GM12892 (cell line): ENCODE measurements around the gene PRIMPOL. TPM values are rescaled to one million over a fixed set of nuclear protein-coding genes. Genes with fewer than 3 reads are reported as not detected.
"Not testable (repeated sequence)": the region's sequence is repeated elsewhere in the genome, so short reads cannot be mapped to it uniquely, and the experiment has no call there.

Experiments
- DNase-seq: peaks from one replicate; pipeline ENCODE4 v3.0.0; 2011; ENCODE audit not compliant: insufficient read length
- FAIRE-seq: peaks from 2 replicates; lab custom pipeline; 2011; peaks lifted over from hg19 to GRCh38; lab: Jason Lieb, UNC
- POLR2A ChIP-seq: IDR thresholded peaks from 2 replicates; pipeline ENCODE4 v1.6.1; 2011; ENCODE audit warnings: low read depth, low read length, control low read depth
- POLR2AphosphoS5 ChIP-seq: IDR thresholded peaks from 2 replicates; pipeline ENCODE4 v1.6.1; 2011; ENCODE audit warnings: low read depth, low read length, control low read depth
- TAF1 ChIP-seq: IDR thresholded peaks from 2 replicates; pipeline ENCODE4 v1.6.1; 2011; ENCODE audit warnings: low read depth, mild to moderate bottlenecking, control low read depth, low read length, borderline replicate concordance
- polyA plus RNA-seq: library from polyadenylated mRNA; unstranded; fragments of >200 nt; gene quantifications from one replicate; pipeline ENCODE4 v1.2.1, GENCODE V29; 2012; ENCODE audit warnings: missing spikeins, inconsistent platforms; ENCODE audit not compliant: missing spikeins

PRIMPOL gene, protein sequence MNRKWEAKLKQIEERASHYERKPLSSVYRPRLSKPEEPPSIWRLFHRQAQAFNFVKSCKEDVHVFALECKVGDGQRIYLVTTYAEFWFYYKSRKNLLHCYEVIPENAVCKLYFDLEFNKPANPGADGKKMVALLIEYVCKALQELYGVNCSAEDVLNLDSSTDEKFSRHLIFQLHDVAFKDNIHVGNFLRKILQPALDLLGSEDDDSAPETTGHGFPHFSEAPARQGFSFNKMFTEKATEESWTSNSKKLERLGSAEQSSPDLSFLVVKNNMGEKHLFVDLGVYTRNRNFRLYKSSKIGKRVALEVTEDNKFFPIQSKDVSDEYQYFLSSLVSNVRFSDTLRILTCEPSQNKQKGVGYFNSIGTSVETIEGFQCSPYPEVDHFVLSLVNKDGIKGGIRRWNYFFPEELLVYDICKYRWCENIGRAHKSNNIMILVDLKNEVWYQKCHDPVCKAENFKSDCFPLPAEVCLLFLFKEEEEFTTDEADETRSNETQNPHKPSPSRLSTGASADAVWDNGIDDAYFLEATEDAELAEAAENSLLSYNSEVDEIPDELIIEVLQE
- 15.6 TPM for polyA plus RNA-seq

DNA sequence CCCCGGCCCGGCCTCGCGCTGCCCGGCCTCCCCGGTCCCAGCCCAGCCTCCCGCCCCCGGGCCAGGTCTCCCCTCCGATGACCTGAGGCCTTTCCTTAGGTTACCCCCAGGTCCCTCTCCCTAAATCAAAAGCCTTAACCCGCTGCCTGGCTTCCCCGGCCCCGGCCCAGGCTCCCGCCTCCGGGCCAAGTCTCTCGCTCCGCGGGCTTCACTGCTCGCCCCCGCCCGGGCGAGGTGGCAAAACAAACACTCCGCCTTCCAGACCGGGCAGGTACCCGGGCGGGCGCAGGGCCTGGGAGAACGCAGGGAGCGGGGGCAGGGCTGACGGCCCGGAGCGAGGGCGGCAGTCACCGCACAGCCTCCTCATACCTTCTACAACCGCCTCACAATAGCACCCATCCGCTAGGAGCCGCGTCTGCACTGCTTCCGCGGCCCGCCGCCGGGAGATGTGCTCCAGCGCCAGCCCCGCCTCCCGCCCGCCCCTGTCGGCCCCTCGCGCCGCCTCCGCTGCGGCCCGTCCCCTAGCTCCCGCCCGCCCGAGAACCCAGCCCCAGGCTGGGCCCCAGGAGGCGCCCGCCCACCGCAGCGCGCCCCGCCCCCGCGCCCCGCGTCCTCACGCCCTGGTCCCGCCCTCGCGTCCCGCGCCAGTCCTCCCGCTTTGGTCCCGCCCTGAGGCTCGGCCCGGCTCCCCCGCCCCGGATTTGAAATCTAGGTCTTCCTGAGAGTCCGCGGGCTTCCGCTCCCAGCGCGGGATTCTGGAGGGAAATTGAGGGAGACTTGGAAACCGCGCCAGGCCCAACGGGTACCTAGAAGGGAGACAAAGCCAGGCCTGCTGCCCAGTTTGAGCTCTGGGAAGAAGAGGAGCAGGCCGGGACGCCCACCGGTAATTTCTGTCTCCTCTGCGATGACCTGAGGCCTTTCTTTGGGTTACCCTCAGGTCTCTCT lies at the start of gene PRIMPOL, which contains the start of gene CASP3:
Gene PRIMPOL, plus strand, starts transcription at position 713 of the 945 bp plus-strand sequence. CDS start 7,403 bp downstream, outside the sequence.
Gene CASP3, minus strand, starts transcription at position 422 of the 945 bp plus-strand sequence. CDS start 10,994 bp downstream, outside the sequence.
- TF ChIP-seq POLR2A (peak; percentile 96), TAF1 (peak; percentile 95), POLR2AphosphoS5 (peak; percentile 94)
- DNase-seq (peak; percentile 69), FAIRE-seq (peak; percentile 95)

DNA sequence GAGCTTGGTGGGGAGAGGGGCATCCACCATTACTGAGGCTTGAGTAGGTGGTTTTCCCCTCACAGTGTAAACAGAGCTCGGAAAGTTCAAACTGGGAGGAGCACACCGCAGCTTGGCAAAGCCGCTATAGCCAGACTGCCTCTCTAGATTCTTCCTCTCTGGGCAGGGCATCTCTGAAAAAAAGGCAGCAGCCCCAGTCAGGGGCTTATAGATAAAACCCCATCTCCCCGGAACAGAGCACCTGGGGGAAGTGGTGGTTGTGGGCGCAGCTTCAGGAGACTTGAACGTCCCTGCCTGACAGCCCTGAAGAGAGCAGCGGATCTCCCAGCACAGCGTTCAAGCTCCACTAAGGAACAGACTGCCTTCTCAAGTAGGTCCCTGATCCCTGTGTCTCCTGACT lies 48.6 kb upstream of the PRIMPOL start:
- DNase-seq, FAIRE-seq: not testable (repeated sequence)

DNA sequence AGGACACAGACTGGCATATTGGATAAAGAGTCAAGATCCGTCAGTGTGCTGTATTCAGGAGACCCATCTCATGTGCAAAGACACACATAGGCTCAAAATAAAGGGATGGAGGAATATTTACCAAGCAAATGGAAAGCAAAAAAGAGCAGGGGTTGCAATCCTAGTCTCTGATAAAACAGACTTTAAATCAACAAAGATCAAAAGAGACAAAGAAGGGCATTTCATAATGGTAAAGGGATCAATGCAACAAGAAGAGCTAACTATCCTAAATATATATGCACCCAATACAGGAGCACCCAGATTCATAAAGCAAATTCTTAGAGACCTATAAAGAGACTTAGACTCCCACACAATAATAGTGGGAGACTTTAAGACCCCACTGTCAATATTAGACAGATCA lies 46.7 kb upstream of the PRIMPOL start:
- not testable (repeated sequence) for DNase-seq, FAIRE-seq

DNA sequence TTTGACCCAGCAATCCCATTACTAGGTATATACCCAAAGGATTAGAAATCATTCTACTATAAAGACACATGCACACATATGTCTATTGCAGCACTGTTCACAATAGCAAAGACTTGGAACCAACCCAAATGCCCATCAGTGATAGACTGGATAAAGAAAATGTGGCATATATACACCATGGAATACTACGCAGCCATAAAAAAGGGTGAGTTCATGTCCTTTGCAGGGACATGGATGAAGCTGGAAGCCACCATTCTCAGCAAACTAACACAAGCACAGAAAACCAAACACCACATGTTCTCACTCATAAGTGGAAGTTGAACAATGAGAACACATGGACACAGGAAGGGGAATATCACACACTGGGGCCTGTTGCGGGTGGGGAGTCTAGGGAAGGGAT lies 42.1 kb upstream of the PRIMPOL start:
- not testable (repeated sequence) for DNase-seq, FAIRE-seq

DNA sequence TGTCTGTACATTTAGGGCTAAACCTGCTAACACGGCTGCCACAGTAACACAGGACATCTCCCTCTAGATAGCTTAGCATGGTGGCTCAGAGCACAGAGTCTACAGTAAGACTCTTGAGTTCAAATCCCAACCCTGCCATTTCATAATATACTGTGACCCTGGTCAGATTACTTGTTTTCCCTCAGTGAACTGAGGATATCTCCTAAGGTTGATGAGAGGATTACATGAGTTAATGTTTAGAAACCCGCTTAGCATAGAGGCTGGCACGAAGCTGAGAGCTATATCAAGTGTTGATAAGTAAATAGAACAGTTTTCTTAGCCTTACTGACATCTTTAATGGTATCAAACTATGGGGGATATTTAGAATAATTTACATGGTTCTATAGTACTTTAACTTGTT lies 37.5 kb upstream of the PRIMPOL start:
- DNase-seq = no peak
- no peak for FAIRE-seq
- no peak for TF ChIP-seq POLR2AphosphoS5
- TF ChIP-seq POLR2A = no peak
- TF ChIP-seq TAF1 = no peak

DNA sequence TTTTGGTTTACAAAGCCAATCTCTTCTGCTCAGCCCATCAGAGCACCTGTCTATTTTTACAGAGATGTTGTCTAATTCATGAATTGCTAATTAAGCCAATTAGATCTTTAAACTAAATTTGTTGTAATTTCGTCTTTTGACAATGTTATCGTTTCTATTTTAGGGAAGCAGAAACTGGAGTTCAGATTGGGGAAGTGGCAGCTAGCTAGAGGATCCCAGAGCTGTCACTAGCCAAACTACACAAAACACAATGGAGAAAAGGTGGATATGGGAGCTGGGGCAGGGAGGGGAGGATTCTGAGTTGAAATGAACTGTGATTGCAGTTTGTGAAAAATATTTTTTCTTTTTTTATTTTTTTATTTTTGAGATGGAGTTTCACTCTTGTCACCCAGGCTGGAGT lies 36.1 kb upstream of the PRIMPOL start:
- FAIRE-seq = no peak

DNA sequence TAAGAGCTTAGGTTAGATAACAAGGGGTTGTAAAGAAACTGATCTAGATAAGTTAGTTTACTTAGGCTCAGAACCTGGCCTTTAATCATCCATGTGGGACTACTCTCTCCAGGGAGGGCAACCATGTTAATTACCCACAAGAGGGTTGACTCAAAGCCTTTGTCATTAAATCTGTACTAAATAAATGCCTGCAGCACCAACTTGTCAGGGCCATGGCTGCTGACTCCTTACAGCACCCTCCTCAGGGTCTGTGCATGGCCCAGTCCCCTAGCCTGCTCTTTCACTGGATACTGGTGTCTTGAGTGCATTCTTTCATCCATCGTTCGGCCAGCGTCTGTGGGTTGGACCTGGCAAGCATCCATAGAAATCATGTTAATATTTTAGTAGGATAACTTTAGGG lies 35.0 kb upstream of the PRIMPOL start:
- TF ChIP-seq TAF1 (no peak), POLR2AphosphoS5 (no peak), POLR2A (no peak)
- no peak for FAIRE-seq
- DNase-seq = no peak

More for the DNA sequence above, 36.1 kb upstream of the PRIMPOL start:
- DNase-seq = no peak
- TF ChIP-seq POLR2A (no peak), POLR2AphosphoS5 (no peak), TAF1 (no peak)

DNA sequence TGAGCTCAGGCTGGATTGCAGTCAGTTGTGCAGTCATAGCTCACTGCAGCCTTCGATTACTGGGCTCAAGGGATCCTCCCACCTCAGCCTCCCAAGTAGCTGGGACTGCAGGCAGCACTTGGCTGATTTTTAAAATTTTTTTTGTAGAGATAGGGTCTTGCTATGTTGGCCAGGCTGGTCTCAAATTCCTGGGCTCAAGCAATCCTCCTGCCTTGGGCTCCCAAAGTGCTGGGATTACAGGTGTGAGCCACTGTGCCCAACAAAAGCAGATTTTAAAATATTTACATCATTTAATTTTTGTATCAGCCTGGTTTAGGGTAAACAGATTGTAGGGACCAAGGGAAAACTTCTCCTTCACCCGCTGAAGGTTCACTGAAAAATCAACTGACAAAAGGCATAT lies 33.4 kb upstream of the PRIMPOL start:
- DNase-seq, FAIRE-seq: not testable (repeated sequence)

DNA sequence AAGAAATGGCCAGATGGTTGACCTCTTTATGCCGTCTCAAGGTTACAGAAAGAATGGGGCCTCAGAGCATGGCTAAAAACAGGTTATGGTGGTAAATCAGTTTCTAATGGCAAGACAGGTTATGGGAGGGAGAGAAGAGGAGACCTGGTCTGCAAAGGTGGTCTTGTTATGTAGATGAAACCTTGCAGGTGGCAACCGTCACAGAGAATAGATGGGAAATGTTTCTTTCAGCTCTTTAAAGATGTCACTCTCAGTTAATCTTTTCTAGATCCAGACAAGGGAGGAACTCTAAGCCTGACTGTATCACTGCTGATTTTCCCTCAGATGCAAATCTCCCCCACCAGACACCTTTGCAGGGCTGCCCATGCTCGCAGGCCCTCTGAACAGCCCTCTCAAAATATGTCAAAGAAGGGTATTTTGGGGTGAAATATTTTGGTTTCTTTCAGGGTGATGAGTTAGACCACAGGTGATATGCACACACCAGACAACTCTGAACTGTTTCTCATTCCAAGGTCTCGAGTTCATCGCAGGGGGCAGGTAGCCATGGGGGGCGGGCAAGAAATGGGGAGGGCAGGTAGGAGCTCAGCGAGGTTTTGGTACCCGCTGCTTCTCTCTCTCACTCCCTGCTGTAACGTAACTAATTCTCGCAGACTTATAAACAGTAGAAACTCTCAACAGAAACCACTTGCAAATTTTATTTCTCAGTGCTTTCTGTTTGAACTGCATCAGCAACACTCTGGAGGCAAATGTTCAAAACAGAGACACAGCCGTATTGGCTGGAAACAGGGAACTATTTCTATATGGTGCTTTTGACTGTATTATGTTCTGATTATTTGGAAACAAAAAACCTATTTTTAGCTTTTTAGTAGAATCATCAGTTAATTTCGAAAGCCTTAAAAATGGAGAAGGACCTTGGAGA lies 32.6 kb upstream of the PRIMPOL start:
- FAIRE-seq (peak; percentile 84), DNase-seq (peak; percentile 10)
- TF ChIP-seq POLR2AphosphoS5 (no peak), POLR2A (no peak), TAF1 (no peak)

DNA sequence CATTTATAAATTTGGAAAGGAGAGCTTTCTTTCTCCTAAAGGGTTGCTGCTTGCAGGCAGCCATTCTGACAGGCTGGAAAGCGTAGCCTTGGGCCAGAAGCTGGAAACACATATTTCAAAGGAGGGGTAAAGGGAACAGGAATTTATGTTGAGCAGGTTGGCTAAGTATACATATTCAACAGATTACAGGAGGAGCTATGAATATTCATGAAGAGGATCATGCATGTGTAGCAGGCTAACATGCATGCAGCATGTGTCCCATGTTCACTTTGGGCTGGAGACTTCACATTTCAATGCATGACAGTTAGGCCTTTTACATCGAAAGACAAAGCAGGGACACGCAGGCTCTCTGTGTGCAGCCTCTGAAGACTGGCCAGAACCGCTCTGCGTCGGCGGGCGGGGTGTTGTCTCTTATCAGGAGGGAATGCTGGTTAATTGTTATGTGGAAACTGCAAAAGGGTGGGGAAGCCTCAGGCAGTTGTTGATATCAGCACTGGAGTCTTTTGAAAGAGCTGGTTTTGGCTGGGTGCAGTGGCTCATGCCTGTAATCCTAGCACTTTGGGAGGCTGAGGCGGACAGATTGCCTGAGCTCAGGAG lies 31.8 kb upstream of the PRIMPOL start:
- TF ChIP-seq POLR2A (no peak), POLR2AphosphoS5 (no peak), TAF1 (no peak)
- DNase-seq (no peak), FAIRE-seq (peak; percentile 56)
